ENCODE data around the gene EMX2.
A peak's percentile ranks its signal among the peaks of the same experiment; 100 is the strongest.

Gene EMX2

GRCh38 chr10:117530791-117531190 is 11.8 kb upstream of the EMX2 start:
- no peak for DNase-seq (ENCODE audit: low read depth, low spot score)
- no peak overlapping the region for H3K4me3 ChIP-seq (ENCODE audit: low read length)

GRCh38 chr10:117531371-117532002 is 11.1 kb upstream of the EMX2 start:
- no peak overlapping the region for H3K4me3 ChIP-seq (ENCODE audit: low read length)
- DNase-seq (ENCODE audit: low read depth, low spot score), result no peak

DNA sequence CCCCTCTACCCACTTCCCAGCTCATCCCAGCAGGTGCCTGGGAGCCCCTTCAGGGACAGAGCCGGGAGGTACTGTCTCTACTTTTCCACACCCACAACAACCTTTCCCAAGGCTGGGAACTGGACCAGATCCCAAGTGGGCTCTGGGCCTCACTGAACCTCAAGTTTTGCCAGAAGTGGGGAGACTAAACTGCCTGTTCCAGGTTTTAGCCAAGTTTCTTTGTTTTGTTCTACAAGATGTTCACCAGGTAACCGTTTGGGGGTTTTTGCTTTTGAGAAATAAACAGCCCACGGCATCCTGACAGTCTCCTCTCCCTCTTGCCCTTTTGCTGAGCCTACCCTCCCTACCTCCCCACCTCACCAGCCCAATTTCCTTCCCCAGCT is 10.6 kb upstream of the EMX2 start:
- no peak overlapping the region for H3K4me3 ChIP-seq (ENCODE audit: low read length)
- DNase-seq (ENCODE audit: low read depth, low spot score), result no peak

GRCh38 chr10:117532451-117533107 is 10.0 kb upstream of the EMX2 start:
- no peak overlapping the region for H3K4me3 ChIP-seq (ENCODE audit: low read length)
- DNase-seq (ENCODE audit: low read depth, low spot score), result no peak

- DNase-seq (ENCODE audit: low read depth, low spot score), result no peak
- H3K4me3 ChIP-seq (ENCODE audit: low read length), result no peak overlapping the region
Measured at GRCh38 chr10:117533507-117534281, 8.9 kb upstream of the EMX2 start.

DNA sequence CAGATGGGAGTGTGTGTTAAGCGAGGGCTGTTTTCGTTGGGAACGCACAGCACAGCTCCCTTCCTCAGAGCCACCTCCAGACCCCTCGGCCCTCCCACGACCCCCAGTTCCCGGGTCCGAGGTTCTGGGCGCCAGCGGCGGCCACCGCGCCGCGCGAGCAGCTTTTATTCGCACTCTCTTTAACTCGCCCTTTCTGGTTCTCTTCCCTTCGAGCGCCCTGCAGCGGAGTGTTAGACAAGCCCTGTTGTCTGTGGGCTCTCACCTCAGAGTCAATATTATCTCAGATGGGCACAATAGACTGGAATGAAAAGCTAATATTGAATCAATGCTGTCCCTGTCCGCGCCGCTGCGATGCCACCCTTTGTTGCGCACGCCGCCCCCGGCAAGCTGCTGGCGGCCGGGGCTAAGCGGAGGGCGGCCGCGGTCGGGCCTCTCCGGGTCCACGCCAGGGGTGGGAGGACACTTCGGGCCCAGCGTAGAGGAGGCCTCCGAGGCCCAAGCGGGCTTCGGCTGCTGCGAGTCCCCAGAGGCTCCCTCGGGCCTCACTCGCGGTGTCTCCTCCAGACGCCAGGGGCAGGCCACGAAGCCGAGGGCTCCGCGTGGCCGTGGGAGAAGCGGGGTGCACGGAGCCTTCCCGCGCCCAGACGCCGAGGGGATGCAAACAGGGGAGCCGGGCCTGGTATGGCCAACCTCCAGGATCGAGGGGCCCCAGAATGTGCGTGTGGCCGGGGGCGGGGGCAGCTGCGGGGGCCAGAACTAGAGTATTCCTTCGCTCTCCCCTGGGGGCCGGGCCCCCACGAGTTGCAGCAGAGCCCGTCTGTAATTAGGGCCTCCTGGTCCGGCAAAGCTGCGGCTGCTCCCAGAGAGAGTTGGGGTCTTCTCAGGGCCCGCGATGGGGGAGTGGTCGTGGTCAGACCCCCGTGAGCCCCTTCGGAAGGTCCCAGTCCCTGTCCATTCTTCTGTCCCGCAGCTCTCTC is 7.9 kb upstream of the EMX2 start:
- no peak for DNase-seq (ENCODE audit: low read depth, low spot score)
- no peak overlapping the region for H3K4me3 ChIP-seq (ENCODE audit: low read length)

GRCh38 chr10:117535298-117536071 is 7.1 kb upstream of the EMX2 start:
- DNase-seq (ENCODE audit: low read depth, low spot score), result no peak
- no peak overlapping the region for H3K4me3 ChIP-seq (ENCODE audit: low read length)

GRCh38 chr10:117536072-117536865 is 6.3 kb upstream of the EMX2 start:
- DNase-seq (ENCODE audit: low read depth, low spot score), result no peak
- H3K4me3 ChIP-seq (ENCODE audit: low read length), result no peak overlapping the region

GRCh38 chr10:117536866-117537435 is 5.6 kb upstream of the EMX2 start:
- DNase-seq (ENCODE audit: low read depth, low spot score), result peak; percentile 17
- H3K4me3 ChIP-seq (ENCODE audit: low read length), result peak overlapping the region; percentile 44

DNA sequence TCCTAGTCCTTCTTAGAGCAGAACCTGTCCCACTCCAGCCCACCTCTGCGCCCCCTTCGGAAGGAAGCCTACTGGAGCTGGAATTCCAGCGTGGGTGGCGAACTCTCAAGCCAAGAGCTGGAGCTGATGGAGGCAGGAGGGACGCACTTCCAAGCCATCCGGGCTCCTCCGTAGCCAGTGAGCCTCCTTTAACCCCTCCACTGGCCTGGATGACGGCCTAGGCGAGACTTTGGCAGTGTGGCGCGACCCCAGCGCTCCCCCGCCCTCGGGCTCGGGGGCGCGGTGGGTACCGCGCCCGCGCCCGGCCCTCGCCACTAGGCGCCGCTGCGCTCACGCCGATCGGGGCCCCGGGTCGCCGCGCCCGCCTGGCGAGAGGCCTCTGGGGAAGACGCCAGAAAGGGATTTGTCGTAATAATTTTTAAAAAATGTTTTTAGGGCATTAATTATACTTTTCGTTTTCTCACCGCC is 5.1 kb upstream of the EMX2 start:
- H3K4me3 ChIP-seq (ENCODE audit: low read length), result peak overlapping the region; percentile 44
- no peak for DNase-seq (ENCODE audit: low read depth, low spot score)

GRCh38 chr10:117537904-117538524 is 4.5 kb upstream of the EMX2 start:
- no peak for DNase-seq (ENCODE audit: low read depth, low spot score)
- H3K4me3 ChIP-seq (ENCODE audit: low read length), result no peak overlapping the region

- DNase-seq (ENCODE audit: low read depth, low spot score), result no peak
Measured at GRCh38 chr10:117539361-117539773, 3.2 kb upstream of the EMX2 start.

DNA sequence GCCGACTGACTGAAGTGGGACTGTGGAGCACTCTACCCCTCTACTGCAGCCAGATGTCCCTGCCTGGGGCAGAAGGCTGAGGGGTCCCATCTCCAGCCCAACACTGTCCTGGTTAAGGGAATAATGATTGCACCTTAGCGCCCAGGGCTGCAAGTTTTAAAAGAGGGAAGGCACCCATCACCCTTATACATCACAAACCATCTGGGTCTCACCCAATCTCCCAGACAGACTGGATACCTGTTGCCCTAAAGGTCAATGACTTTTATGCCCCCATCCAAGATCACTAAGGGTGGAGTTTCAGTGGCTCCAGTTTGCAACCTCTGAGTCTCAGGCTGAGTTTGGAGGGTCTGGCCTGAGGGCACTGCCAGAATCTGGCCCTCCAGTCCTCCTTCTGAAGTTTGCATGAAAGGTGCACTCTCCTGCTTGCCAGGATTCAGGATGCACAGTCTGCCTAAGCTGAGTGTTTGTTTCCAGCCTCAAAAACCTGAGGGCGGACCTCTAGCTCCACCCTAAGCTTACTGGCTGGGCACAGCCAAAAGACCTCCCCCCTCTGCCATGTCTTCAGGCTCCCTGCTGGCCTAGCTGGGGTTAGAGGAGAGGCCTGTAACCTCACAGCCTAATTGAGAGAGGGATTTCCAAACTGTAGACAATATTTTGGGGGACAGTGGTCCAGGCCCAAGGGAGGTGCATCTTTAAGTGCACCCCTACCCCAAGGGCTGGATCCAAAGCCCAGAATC is 2.5 kb upstream of the EMX2 start:
- H3K4me3 ChIP-seq (ENCODE audit: low read length), result no peak overlapping the region
- no peak for DNase-seq (ENCODE audit: low read depth, low spot score)

More at GRCh38 chr10:117539361-117539773, 3.2 kb upstream of the EMX2 start:
- no peak overlapping the region for H3K4me3 ChIP-seq (ENCODE audit: low read length)

DNA sequence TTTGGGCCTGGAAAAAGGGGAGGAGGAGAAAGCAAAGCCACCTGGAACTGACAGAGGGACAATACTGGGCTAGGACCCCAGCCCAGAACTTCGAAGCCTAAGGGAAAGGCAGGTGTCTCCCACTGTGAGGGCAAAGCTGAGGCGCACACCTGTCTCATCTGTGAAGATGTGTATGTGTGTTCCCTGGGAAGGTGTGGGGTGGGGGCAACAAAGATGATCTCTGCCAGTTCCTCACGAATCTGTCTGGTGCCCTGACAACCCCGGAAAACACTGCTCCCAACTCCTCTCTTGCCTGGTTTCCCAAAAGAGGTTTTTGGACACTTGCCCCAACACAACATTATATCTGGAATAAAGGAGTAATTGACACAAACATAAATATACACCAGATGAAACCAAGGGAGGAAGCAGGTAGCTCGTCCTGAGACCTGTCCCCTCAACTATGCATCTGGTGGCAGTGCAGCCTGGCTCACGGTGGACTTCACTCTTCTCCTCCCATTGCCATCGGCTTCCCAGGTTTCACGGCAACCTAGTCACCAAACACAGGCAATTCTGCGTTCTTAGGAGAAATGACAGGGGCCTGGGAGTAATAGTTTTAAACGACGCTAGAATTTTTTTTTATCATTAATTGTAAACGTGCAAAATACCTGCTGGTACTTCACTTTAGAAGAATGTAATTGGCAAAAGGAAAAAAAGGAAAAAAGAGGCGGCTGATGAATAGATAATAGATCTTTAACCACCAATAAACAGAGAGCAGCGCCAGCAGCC is 1.7 kb upstream of the EMX2 start:
- H3K4me3 ChIP-seq (ENCODE audit: low read length), result no peak overlapping the region
- DNase-seq (ENCODE audit: low read depth, low spot score), result no peak

- DNase-seq (ENCODE audit: low read depth, low spot score), result no peak
- H3K4me3 ChIP-seq (ENCODE audit: low read length), result no peak overlapping the region
Measured at GRCh38 chr10:117541405-117541908, 1.1 kb upstream of the EMX2 start.

Measured in Jurkat, Clone E6-1 (cell line).